ENCODE data around the gene PRKAR1B.
"Not testable (repeated sequence)": the region's sequence is repeated elsewhere in the genome, so short reads cannot be mapped to it uniquely, and the experiment has no call there.

Gene PRKAR1B

DNA sequence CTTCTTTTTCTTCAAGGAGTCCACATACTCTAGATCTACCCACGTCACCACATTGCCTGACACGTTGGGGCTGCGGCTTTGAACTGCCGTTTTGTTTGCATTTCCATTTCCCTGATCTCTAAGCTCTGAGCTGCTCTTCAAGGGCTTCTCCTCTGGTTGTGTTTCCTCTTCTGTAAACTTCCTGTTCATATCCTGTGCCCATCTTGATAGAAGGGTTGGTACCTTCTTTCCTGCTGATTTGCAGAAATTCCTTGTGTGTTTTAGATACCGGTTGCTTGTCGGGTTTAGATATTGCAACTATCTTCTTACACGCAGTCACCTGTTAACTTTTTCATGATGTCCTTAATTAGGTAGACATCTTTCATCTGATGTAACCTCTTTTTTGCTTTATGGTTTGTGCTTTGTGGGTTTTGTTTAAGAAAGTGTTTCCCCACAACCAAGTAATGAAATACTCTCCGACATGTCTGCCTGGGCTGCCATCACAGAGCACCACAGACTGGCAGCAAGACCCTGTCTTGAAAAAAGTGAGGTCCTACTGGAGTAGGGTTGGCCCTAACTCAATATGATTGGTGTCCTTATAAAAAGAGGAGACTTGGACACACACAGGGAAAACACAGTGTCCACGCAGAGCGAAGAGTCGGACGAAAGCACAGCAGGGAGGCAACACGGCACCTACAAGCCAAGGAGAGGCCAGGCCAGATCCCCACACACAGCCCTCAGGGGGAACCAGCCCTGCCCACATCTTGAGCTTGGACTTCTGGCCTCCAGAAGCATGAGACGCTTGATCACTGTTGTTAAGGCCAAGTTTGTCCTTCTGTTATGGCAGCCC, 108.3 kb downstream of the PRKAR1B start:
- no peak for DNase-seq

DNA sequence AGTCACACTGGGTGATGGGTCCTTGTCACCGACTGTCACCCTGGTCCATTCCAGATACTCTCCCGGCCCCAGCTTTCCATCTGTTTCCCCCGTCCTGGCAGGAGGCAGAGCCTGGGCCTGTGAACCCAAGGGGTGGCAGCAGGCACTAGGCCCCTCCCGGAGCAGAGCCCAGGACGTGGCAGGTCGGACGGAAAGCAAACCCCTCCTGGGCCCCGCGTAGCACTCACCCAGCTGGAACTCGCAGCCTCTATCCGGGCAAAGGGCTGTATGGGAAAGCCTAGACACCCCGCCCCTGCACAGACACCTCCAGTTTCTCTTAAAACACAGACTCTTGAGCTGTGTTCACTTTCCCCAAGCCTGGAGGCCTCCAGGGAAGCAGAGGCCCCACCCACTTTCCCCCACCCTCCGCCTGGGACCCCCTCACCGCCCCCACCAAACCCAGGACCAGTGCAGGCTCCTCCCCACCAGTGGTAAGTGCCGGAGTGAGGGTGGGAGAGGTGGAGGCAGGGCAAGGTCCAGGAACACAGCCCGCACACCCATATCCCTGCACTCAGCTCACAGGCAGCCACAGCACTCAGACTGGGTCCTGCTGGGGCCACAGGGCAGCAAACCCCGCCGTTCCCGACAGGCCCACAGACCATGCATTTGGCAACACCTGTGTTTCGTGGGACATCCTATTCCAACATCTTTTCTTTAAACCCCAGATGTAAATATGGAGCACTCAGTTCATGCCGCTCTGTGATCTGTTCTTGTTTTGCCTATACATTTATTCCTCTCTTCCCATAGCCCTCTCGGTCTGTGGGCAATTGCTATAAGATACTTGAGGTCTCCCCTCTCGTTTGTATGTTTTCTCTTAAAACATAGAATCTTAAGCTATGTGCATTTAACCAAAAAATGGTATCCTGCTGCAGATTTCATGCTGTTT, 109.2 kb downstream of the PRKAR1B start:
- no peak for DNase-seq

DNA sequence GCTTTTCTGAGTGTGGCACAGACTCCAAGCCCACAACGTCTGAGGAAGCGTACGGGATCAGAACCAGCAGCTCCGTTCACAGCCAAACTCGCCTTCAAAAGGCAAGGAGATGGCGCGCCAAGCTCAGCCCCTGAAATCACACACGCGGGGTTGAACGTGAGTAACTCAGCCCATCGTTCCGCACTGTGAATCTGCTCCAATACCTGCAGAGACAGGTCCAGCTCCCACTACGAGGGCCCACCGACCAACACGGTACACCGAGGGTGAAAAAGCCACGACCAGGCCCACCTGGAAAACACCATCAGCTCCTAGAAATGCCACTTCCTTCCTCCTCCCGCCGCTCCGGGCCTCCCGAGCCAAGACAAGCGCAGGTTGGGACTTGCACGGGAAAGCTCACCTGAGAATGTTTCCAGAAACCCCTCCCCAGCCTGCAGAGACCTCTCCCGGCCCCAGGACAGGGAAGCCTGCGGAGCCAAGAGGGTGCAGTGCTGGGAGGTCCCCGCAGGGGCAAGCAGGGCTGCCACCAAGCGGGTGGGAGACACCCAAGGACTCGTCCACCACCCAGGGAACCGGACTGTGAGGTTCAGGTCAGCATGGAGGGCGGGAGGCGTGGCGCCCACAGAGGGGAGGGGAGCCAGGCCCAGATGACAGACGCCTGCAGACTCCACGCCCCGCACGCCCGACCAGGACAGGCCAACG, 113.5 kb downstream of the PRKAR1B start:
- no peak for DNase-seq

GRCh38 chr7:611837-612236, 115.2 kb downstream of the PRKAR1B start:
- not testable (repeated sequence) for DNase-seq

GRCh38 chr7:611281-611810, 115.7 kb downstream of the PRKAR1B start:
- DNase-seq: no peak

DNA sequence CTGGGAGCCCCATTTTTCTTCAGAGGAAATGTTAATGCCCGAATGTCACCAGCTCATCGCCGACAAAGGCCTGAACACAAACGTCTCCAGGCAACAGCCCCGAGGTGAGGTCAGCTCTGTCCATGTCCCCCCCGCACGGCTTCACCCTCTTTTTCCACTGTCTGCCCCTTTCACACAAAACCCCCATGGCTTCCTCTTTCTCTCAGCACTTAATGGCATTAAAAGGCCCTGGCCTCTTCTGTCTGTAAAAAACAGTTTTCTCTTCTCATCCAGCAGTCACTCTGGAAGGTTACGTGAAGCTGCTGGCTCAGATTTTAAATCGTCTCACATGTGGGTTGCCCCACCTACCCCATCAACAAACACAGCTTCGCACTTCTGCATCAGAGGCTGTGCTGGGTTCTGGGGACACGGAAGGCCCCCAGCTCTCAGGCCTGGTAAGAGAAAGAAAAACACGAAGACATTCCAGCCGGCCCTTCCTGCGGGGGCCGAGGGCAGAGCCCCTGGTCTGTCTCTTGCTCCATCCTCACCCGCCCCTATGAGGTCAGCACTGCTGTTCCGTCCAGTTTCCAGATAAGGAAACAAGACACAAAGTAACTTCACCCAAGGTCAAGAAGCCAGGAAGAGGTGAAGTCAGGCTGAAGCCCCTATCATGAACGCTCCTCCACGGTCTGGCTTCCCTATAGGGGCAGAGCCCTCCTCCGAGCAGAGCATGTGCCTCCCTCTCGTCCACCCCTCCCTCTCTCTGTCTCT, 116.4 kb downstream of the PRKAR1B start:
- DNase-seq: no peak

DNA sequence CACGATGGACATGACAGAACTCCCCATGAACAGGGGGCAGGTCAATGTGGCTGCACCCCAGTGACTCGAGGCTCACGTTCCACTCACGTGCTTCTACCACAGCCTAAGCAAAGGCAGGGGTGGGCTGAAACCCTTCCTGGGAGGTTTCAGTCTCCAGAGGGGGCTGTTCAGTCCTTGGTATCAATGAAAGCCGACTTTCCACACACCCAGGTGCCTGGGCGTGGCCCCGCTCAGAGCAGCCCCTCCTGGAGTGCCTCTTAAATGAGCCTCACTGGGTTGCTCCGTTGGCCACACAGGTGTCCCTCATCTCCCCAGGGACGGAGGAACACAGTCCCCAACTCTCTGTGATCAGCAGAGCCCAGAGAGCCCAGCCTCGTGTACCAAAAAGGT, 116.9 kb downstream of the PRKAR1B start:
- DNase-seq: peak; percentile 8

GRCh38 chr7:609365-609764, 117.7 kb downstream of the PRKAR1B start:
- no peak for DNase-seq

- DNase-seq: no peak
Measured at GRCh38 chr7:608954-609353, 118.1 kb downstream of the PRKAR1B start.

DNA sequence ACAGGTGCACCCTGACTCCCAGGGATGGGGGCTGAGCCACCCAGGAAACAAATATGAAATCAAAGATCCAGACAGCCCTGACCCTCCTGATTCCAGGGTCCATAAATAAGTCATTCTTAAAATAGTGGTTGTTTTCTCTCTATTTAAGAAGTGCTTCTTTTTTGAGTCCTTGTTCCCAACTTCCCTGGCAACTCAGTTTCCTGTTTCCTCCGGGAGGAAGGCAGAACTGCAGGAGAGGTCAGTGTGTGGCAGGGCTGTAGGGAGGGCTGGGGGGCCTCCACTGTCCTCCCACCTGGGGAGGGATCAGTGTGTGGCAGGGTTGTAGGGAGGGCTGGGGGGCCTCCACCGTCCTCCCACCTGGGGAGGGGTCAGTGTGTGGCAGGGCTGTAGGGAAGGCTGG, 118.7 kb downstream of the PRKAR1B start:
- no peak for DNase-seq

DNA sequence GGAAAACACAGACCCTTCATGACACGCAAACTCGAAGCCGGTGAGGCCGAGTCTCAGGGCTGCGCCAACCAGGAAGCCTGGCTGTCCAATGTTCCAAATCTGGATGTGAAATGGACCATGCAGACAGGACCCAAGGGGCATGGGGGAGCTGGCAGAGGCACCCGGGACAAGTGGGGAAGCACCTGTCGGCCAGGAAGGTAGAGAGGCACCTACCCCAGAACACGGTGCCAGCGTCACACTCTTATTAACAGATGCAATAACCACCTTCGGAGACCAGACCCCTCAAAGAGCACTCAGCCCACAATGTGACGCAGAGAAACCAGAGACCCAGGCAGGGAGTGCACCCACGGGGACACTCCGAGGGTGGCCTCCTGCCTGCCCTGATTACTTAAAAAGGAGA, 119.1 kb downstream of the PRKAR1B start:
- no peak for DNase-seq

GRCh38 chr7:605661-606450, 121.2 kb downstream of the PRKAR1B start:
- DNase-seq: no peak

GRCh38 chr7:604884-605531, 122.1 kb downstream of the PRKAR1B start:
- DNase-seq: no peak

- no peak for DNase-seq
Measured at GRCh38 chr7:604001-604883, 122.8 kb downstream of the PRKAR1B start.

DNA sequence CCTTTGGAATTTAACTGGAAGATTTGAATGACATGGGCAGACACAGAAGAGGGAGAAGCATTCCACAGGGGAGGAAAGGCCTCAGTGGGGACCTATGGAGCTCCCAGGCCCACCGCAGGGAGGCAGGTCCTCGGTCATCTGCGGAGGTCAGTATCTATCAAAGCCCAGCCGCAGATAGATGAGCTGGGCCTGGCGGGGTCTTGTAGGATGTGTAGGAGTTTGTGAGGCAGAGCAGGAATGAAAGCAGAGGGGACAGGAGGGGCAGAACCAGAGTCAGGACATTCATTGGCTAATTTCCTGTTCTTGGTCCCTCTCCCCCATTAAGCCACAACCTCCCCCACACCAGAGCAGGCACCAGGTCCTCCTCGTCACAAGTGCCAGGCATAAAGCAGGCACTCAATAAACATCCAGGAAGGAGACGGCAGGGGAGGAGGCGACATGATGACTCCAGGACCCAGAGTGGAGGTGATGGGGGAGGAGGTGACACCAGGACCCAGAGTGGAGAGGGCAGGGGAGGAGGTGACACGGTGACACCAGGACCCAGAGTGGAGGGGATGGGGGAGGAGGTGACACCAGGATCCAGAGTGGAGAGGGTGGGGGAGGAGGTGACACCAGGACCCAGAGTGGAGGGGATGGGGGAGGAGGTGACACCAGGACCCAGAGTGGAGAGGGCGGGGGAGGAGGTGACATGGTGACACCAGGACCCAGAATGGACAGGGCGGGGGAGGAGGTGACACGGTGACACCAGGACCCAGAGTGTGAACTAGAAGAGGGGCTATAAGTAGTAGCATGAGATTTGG, 123.7 kb downstream of the PRKAR1B start:
- no peak for DNase-seq

DNA sequence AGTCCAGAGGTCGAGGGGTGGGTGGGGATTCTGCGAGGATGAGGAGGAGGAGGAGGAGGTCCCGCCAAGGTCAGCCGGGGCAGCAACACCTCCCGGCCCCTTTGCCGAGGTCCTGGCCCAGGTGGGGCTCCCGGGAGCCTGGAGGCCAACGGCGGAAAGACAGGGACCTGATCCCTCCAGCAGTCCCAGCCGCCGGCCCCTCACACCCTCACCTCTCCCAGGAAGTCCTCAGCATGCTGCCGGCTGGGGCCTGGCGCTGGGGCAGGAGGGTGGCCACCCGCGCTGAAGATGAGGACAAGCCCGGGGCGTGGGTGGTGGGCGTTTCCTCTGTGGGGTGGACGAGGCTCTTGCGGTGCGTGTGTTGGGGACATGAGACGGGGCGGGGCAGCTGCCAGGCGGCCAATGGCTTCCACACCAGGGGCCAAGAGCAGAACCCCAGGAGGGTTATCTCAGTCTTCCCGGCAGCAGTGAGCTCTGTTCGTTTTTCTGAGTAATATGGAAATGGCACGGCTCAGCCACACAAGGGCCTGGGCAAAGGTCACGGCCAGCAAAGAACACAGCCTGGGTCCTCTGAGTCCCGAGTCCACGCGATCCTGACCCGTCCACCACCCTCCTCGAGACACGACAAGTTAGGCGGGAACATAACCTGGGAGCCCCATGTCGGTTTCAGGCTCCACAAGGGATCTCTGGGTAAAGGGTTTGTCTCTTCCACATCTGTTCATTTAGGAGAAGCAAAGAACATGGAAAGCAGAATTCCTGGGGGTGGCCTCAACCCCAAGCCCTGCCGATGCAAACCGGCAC, 124.5 kb downstream of the PRKAR1B start:
- DNase-seq: no peak

GRCh38 chr7:601595-602340, 125.3 kb downstream of the PRKAR1B start:
- DNase-seq: no peak
